IPS-20b (cell line): Measurements from ENCODE around the gene ETV3.

Source experiments
- H3K27ac ChIP-seq: one replicate; pipeline ENCODE4 v1.5.1; 2013; ENCODE audit warnings: low read length
- H3K27me3 ChIP-seq: 2 replicates; pipeline ENCODE4 v1.6.1; 2013; ENCODE audit warnings: mild to moderate bottlenecking, low read length, inconsistent platforms; ENCODE audit not compliant: insufficient read depth
- H3K36me3 ChIP-seq: 2 replicates; pipeline ENCODE4 v1.6.1; 2013; ENCODE audit warnings: low read depth, mild to moderate bottlenecking, inconsistent platforms, low read length, moderate library complexity; ENCODE audit not compliant: insufficient read depth
- H3K4me1 ChIP-seq: 2 replicates; pipeline ENCODE4 v1.6.1; 2013; ENCODE audit warnings: mild to moderate bottlenecking, control low read depth, inconsistent platforms, low read length, moderate library complexity; ENCODE audit not compliant: insufficient read depth
- H3K4me3 ChIP-seq: 2 replicates; pipeline ENCODE4 v1.5.1; 2013; ENCODE audit warnings: mild to moderate bottlenecking, low read length, inconsistent platforms
- H3K9ac ChIP-seq: 2 replicates; pipeline ENCODE4 v1.6.1; 2013; ENCODE audit warnings: low read depth, mild to moderate bottlenecking, inconsistent platforms, low read length, moderate library complexity
- H3K9me3 ChIP-seq: 2 replicates; pipeline ENCODE4 v1.6.1; 2013; ENCODE audit warnings: mild to moderate bottlenecking, low read depth, low read length, inconsistent platforms; ENCODE audit not compliant: insufficient read depth

ETV3 gene

GRCh38 chr1:157116737-157117103, 21.5 kb downstream of the ETV3 start:
- Histone ChIP-seq H3K4me3 (no peak overlapping the region), H3K36me3 (peaks cover 8% of the 10 kb centered on the region; the same call in 1 of the 2 replicates), H3K4me1 (peaks cover 44% of the 10 kb centered on the region), H3K9ac (no peak overlapping the region), H3K9me3 (no peaks in the 10 kb centered on the region), H3K27ac (no peak overlapping the region), H3K27me3 (peaks cover 13% of the 10 kb centered on the region)

GRCh38 chr1:157115851-157116736, 22.1 kb downstream of the ETV3 start:
- Histone ChIP-seq H3K4me1 (peaks cover 50% of the 10 kb centered on the region), H3K9me3 (no peaks in the 10 kb centered on the region), H3K36me3 (peaks cover 4% of the 10 kb centered on the region; the same call in 1 of the 2 replicates), H3K27ac (no peak overlapping the region), H3K4me3 (no peak overlapping the region), H3K9ac (peak overlapping the region; percentile 2; the same call in 1 of the 2 replicates), H3K27me3 (peaks cover 19% of the 10 kb centered on the region)

GRCh38 chr1:157115429-157115838, 22.8 kb downstream of the ETV3 start:
- peaks cover 20% of the 10 kb centered on the region for H3K27me3 ChIP-seq
- H3K9ac ChIP-seq: no peak overlapping the region
- H3K4me3 ChIP-seq: no peak overlapping the region
- no peaks in the 10 kb centered on the region for H3K9me3 ChIP-seq
- peaks cover 51% of the 10 kb centered on the region for H3K4me1 ChIP-seq
- H3K36me3 ChIP-seq: no peaks in the 10 kb centered on the region
- no peak overlapping the region for H3K27ac ChIP-seq

GRCh38 chr1:157114183-157115121, 23.7 kb downstream of the ETV3 start:
- H3K36me3 ChIP-seq: no peaks in the 10 kb centered on the region
- no peak overlapping the region for H3K4me3 ChIP-seq
- H3K9me3 ChIP-seq: no peaks in the 10 kb centered on the region
- no peak overlapping the region for H3K9ac ChIP-seq
- peaks cover 51% of the 10 kb centered on the region for H3K4me1 ChIP-seq
- peaks cover 20% of the 10 kb centered on the region for H3K27me3 ChIP-seq
- H3K27ac ChIP-seq: no peak overlapping the region

GRCh38 chr1:157113631-157114030, 24.6 kb downstream of the ETV3 start:
- Histone ChIP-seq H3K27me3 (peaks cover 22% of the 10 kb centered on the region), H3K36me3 (no peaks in the 10 kb centered on the region), H3K9ac (0 out of 2 replicates have a peak overlapping the region, but pooled peaks have one; percentile 10), H3K4me3 (no peak overlapping the region), H3K4me1 (peaks cover 51% of the 10 kb centered on the region), H3K9me3 (no peaks in the 10 kb centered on the region), H3K27ac (no peak overlapping the region)

- 0 out of 2 replicates have a peak overlapping the region, but pooled peaks have one; percentile 10 for H3K9ac ChIP-seq
- H3K4me1 ChIP-seq: peaks cover 51% of the 10 kb centered on the region
- no peak overlapping the region for H3K27ac ChIP-seq
These were observed 25.1 kb downstream of the ETV3 start for GRCh38 chr1:157113106-157113505.

GRCh38 chr1:157112186-157112867, 25.9 kb downstream of the ETV3 start:
- Histone ChIP-seq H3K4me1 (peaks cover 48% of the 10 kb centered on the region), H3K27me3 (peaks cover 33% of the 10 kb centered on the region), H3K36me3 (no peaks in the 10 kb centered on the region), H3K27ac (no peak overlapping the region), H3K4me3 (peak overlapping the region; percentile 33; the same call in 1 of the 2 replicates), H3K9me3 (no peaks in the 10 kb centered on the region), H3K9ac (peak overlapping the region; percentile 15)

More at GRCh38 chr1:157113106-157113505, 25.1 kb downstream of the ETV3 start:
- Histone ChIP-seq H3K4me3 (no peak overlapping the region), H3K9me3 (no peaks in the 10 kb centered on the region), H3K27me3 (peaks cover 25% of the 10 kb centered on the region), H3K36me3 (no peaks in the 10 kb centered on the region)

- no peak overlapping the region for H3K27ac ChIP-seq
- H3K4me3 ChIP-seq: peak overlapping the region; percentile 33; the same call in 1 of the 2 replicates
- no peaks in the 10 kb centered on the region for H3K9me3 ChIP-seq
- H3K9ac ChIP-seq: peak overlapping the region; percentile 15; the same call in 1 of the 2 replicates
- H3K36me3 ChIP-seq: no peaks in the 10 kb centered on the region
- peaks cover 41% of the 10 kb centered on the region for H3K27me3 ChIP-seq
- peaks cover 48% of the 10 kb centered on the region for H3K4me1 ChIP-seq
These were observed 26.6 kb downstream of the ETV3 start for GRCh38 chr1:157111396-157112165.

- Histone ChIP-seq H3K36me3 (no peaks in the 10 kb centered on the region), H3K4me1 (peaks cover 40% of the 10 kb centered on the region), H3K27ac (no peak overlapping the region), H3K27me3 (peaks cover 43% of the 10 kb centered on the region), H3K4me3 (no peak overlapping the region), H3K9me3 (no peaks in the 10 kb centered on the region), H3K9ac (no peak overlapping the region)
These were observed 27.5 kb downstream of the ETV3 start for GRCh38 chr1:157110686-157111085.

GRCh38 chr1:157110003-157110402, 28.2 kb downstream of the ETV3 start:
- peaks cover 43% of the 10 kb centered on the region for H3K27me3 ChIP-seq

More at GRCh38 chr1:157110003-157110402, 28.2 kb downstream of the ETV3 start:
- Histone ChIP-seq H3K36me3 (no peaks in the 10 kb centered on the region), H3K27ac (no peak overlapping the region), H3K4me3 (no peak overlapping the region), H3K4me1 (peaks cover 37% of the 10 kb centered on the region), H3K9me3 (no peaks in the 10 kb centered on the region), H3K9ac (no peak overlapping the region)
